Endothelial cell of umbilical vein (primary cell): ENCODE measurements around the gene DVL1. TPM values are rescaled to one million over a fixed set of nuclear protein-coding genes. Genes with fewer than 3 reads are reported as not detected.

Experiments
- BruUV-seq: library from RNA; stranded (reverse); fragments of 400-500 nt; replicated peaks from 2 replicates; lab custom pipeline; 2021; lab: Mats Ljungman, UMichigan
- CTCF ChIA-PET: fragments of 300-600, 350-600 bp; sonication (Branson Sonifier 250); formaldehyde crosslinking; loops from one replicate; lab custom pipeline; 2021; ENCODE audit warnings: antibody characterized with exemption, inconsistent platforms; lab: Charles Lee
- POLR2A ChIA-PET: fragments of 300-600, 350-600 bp; sonication (Branson Sonifier 250); formaldehyde crosslinking; loops from one replicate; lab custom pipeline; 2021; ENCODE audit warnings: antibody characterized with exemption, inconsistent platforms; lab: Charles Lee
- DNase-seq: peaks from one replicate; pipeline ENCODE4 v3.0.0-alpha.2; 2011; ENCODE audit warnings: low read depth, low spot score
- FAIRE-seq: peaks from 2 replicates; lab custom pipeline; 2011; peaks lifted over from hg19 to GRCh38; lab: Jason Lieb, UNC
- H2AFZ ChIP-seq: 2 replicates; pipeline ENCODE4 v1.6.0; 2012; ENCODE audit warnings: low read depth, low read length, control low read depth, inconsistent platforms
- H3K27ac ChIP-seq: 2 replicates; pipeline ENCODE4 v1.5.1; 2011; ENCODE audit warnings: low read depth, mild to moderate bottlenecking, control low read depth, low read length, moderate library complexity; ENCODE audit not compliant: insufficient read depth
- H3K27me3 ChIP-seq, 2 experiments: 2 replicates each; pipeline versions ENCODE4 v1.6.0 to v1.6.1; 2011; ENCODE audit warnings: low read length in 2 of 2, mixed read lengths in 1 of 2; ENCODE audit not compliant: control insufficient read depth in 2 of 2, insufficient read depth in 2 of 2
- H3K36me3 ChIP-seq, 2 experiments: 2 replicates in 1 of 2; 3 replicates in 1 of 2; pipeline ENCODE4 v1.5.1; 2011; ENCODE audit warnings: low read length in 2 of 2, mild to moderate bottlenecking in 1 of 2, moderate library complexity in 1 of 2; ENCODE audit not compliant: control insufficient read depth in 2 of 2, insufficient read depth in 2 of 2; ENCODE audit errors: extremely low read depth in 1 of 2
- H3K4me1 ChIP-seq: 3 replicates; pipeline ENCODE4 v1.5.1; 2011; ENCODE audit warnings: mild to moderate bottlenecking, low read length; ENCODE audit not compliant: control insufficient read depth, insufficient read depth; ENCODE audit errors: extremely low read depth
- H3K4me2 ChIP-seq: 2 replicates; pipeline ENCODE4 v1.6.1; 2011; ENCODE audit warnings: low read length, control low read depth, mixed read lengths; ENCODE audit not compliant: insufficient read depth
- H3K4me3 ChIP-seq, 3 experiments: fragments of 200-600 bp in 1 of 3; sonication (generic), shearing (Covaris generic) in 1 of 3; replicated peaks in 1 of 3; 2 replicates each; pipeline ENCODE4 v1.5.1; 2011 to 2016; ENCODE audit warnings: control low read depth in 3 of 3, low read length in 3 of 3, mild to moderate bottlenecking in 2 of 3, inconsistent platforms in 1 of 3, low read depth in 1 of 3, moderate library complexity in 1 of 3; ENCODE audit not compliant: insufficient read depth in 1 of 3
- H3K79me2 ChIP-seq: 2 replicates; pipeline ENCODE4 v1.6.0; 2012; ENCODE audit warnings: low read length, inconsistent platforms; ENCODE audit not compliant: control insufficient read depth, insufficient read depth
- H3K9ac ChIP-seq: replicated peaks from 2 replicates; pipeline ENCODE3; 2011; ENCODE audit warnings: low read length, control low read depth; ENCODE audit not compliant: insufficient read depth; ENCODE audit errors: extremely low read depth
- H3K9me1 ChIP-seq: replicated peaks from 3 replicates; pipeline ENCODE4 v1.6.0; 2011; ENCODE audit warnings: mild to moderate bottlenecking, low read length; ENCODE audit not compliant: control insufficient read depth, insufficient read depth; ENCODE audit errors: extremely low read depth
- H3K9me3 ChIP-seq: replicated peaks from 2 replicates; pipeline ENCODE4 v1.5.1; 2012; ENCODE audit warnings: low read length, inconsistent platforms; ENCODE audit not compliant: control insufficient read depth, insufficient read depth
- H4K20me1 ChIP-seq: replicated peaks from 2 replicates; pipeline ENCODE3; 2011; ENCODE audit warnings: mild to moderate bottlenecking, low read length; ENCODE audit not compliant: control insufficient read depth, insufficient read depth; ENCODE audit errors: extremely low read depth
- CTCF ChIP-seq, 2 donors: IDR thresholded peaks; 1 replicate in 1 of 2; 2 replicates in 1 of 2; pipeline ENCODE4 v1.5.1; 2011; ENCODE audit warnings: low read length in 2 of 2, mild to moderate bottlenecking in 2 of 2, moderate library complexity in 2 of 2, control low read depth in 1 of 2, inconsistent platforms in 1 of 2, low read depth in 1 of 2; ENCODE audit not compliant: insufficient read depth in 1 of 2; ENCODE audit errors: extremely low read depth in 1 of 2
- EZH2 ChIP-seq: IDR thresholded peaks from 2 replicates; pipeline ENCODE4 v1.6.1; 2012; ENCODE audit warnings: borderline replicate concordance, low read depth, mild to moderate bottlenecking, moderate library complexity, low read length, inconsistent platforms; ENCODE audit not compliant: severe bottlenecking
- FOS ChIP-seq: IDR thresholded peaks from 2 replicates; pipeline ENCODE4 v1.6.1; 2011; ENCODE audit warnings: mild to moderate bottlenecking, low read length, moderate library complexity, borderline replicate concordance; ENCODE audit not compliant: insufficient read depth
- GATA2 ChIP-seq: IDR thresholded peaks from 2 replicates; pipeline ENCODE4 v1.7.0; 2011; ENCODE audit warnings: low read depth, mild to moderate bottlenecking, moderate library complexity, mixed read lengths, low read length; ENCODE audit not compliant: insufficient read length, insufficient read depth
- JUN ChIP-seq: IDR thresholded peaks from 2 replicates; pipeline ENCODE4 v1.6.1; 2011; ENCODE audit warnings: borderline replicate concordance, low read depth; ENCODE audit not compliant: insufficient read length, insufficient read depth
- MAX ChIP-seq: IDR thresholded peaks from 2 replicates; pipeline ENCODE4 v1.6.1; 2011; ENCODE audit not compliant: insufficient read depth, insufficient read length
- MYC ChIP-seq: IDR thresholded peaks from one replicate; pipeline ENCODE4 v1.6.1; 2011; ENCODE audit warnings: mild to moderate bottlenecking, low read depth, low read length
- POLR2A ChIP-seq: IDR thresholded peaks from 2 replicates; pipeline ENCODE4 v1.6.1; 2012; ENCODE audit warnings: low read depth, mild to moderate bottlenecking, control low read depth, low read length
- POLR2AphosphoS5 ChIP-seq: IDR thresholded peaks from 2 replicates; pipeline ENCODE4 v1.6.1; 2012; ENCODE audit warnings: low read depth, mild to moderate bottlenecking, control low read depth, low read length, moderate library complexity; ENCODE audit not compliant: insufficient read depth
- dilution Hi-C: fragments of 300-500 bp; cut with MboI; formaldehyde crosslinking; loops from one replicate; pipeline ENCODE4 v1.15.0; 2019; ENCODE audit warnings: low sequenced_read_pairs; ENCODE audit not compliant: extremely low pct_ligation_motif_present
- intact Hi-C: fragments of 100-400 bp; cut with micrococcal nuclease; formaldehyde crosslinking; loops from one replicate; pipeline ENCODE4 v1.10.0; 2022
- polyA plus RNA-seq, 4 experiments: library from polyadenylated mRNA; depleted of rRNA in 3 of 4; stranded (reverse) in 3 of 4; unstranded in 1 of 4; fragments of >200 nt; gene quantifications; 2 replicates each; pipeline versions ENCODE4 v1.2.1 to v1.2.3, GENCODE V29; 2011 to 2012; ENCODE audit warnings: missing spikeins in 1 of 4
- total RNA-seq: library from RNA; stranded (reverse); gene quantifications from 2 replicates; pipeline ENCODE4 v1.2.3, GENCODE V29; 2021

Gene DVL1
- total and polyA plus RNA-seq, 2 donors (not counting 3 experiments of a cell fraction or from before 2014, with no cell fraction given) = 26.8 to 36.5 TPM

- Histone ChIP-seq H2AFZ (no peak overlapping the region), H3K4me1 (no peaks in the 10 kb centered on the region), H3K27ac (no peak overlapping the region), H3K4me3 (no peak overlapping the region), H3K79me2 (no peaks in the 10 kb centered on the region), H3K9ac (no peak overlapping the region), H4K20me1 (no peaks in the 10 kb centered on the region), H3K4me2 (no peak overlapping the region), H3K27me3 (no peaks in the 10 kb centered on the region), H3K36me3 (no peaks in the 10 kb centered on the region), H3K9me3 (no peaks in the 10 kb centered on the region), H3K9me1 (no peaks in the 10 kb centered on the region)
- POLR2A ChIA-PET = no interaction called here
- DNase-seq (no peak), FAIRE-seq (no peak)
- BruUV-seq = no TSS peak
- CTCF ChIA-PET = no interaction called here
- TF ChIP-seq JUN (no peak), CTCF (IDR thresholded peaks at IDR 0.05; ENCODE audit: extremely low read depth in 1 of 2, insufficient read depth in 1 of 2, low read depth in 1 of 2, low read length in 2 of 2) (no peak), POLR2A (no peak), MYC (no peak), EZH2 (no peak), GATA2 (no peak), FOS (no peak), MAX (no peak), POLR2AphosphoS5 (no peak)
- dilution Hi-C loops = no loop called here
- intact Hi-C loops = no loop called here
These were observed 51.3 kb downstream of the DVL1 start for GRCh38 chr1:1297802-1298424.
